Ishikawa (cell line): ENCODE results near the gene RUNX1.

Source experiments
- RAD21 ChIP-seq: IDR thresholded peaks from 2 replicates; pipeline ENCODE4 v1.6.1; 2012; ENCODE audit warnings: low read depth
- REST ChIP-seq: IDR thresholded peaks from 2 replicates; pipeline ENCODE4 v1.6.1; 2012; ENCODE audit warnings: low read depth, mild to moderate bottlenecking

DNA sequence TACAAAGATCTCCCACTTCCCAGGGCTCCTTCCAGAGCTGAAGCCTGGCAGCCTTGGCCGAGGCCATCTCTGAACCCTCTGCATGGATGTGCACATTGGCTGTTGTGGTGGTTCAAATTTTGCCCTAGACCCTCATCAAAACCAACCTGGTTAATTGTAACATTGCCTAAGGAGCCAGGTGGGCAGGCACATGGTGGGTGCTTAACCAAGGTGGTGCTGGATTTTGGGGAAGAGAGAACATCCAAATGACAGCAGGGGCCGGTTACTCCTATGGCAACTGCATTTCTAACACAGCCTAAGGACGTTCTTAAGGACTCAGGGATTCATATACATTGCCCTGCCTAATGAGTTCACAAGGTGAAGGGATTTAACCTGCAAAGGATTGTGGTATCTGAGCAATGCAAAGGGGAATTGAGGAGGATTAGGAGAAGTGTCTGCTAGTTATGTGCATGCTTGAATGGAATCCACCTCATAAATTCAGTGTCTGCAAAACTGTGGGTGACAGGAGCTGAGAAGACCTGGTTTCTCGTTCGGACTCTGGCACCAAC, 10.3 kb downstream of the RUNX1 start:
- no peak for TF ChIP-seq RAD21
- no peak for TF ChIP-seq REST
